Neuronal stem cell (in vitro differentiated cells): ENCODE results near the gene ZNF287.

Experiments
- DNase-seq: peaks from one replicate; pipeline ENCODE4 v3.0.0-alpha.2; 2013; ENCODE audit warnings: low spot score
- H2AFZ ChIP-seq: one replicate; pipeline ENCODE4 v1.6.1; 2013; ENCODE audit warnings: mild to moderate bottlenecking, low read length, inconsistent platforms
- H2AK5ac ChIP-seq: 2 replicates; pipeline ENCODE4 v1.6.1; 2013; ENCODE audit warnings: low read depth, mild to moderate bottlenecking, inconsistent platforms, low read length, moderate library complexity, mixed read lengths
- H2BK120ac ChIP-seq: 2 replicates; pipeline ENCODE4 v1.6.1; 2013; ENCODE audit warnings: low read depth, mild to moderate bottlenecking, inconsistent platforms, low read length, moderate library complexity, mixed read lengths
- H2BK12ac ChIP-seq: one replicate; pipeline ENCODE4 v1.6.1; 2013; ENCODE audit warnings: low read length, inconsistent platforms
- H2BK15ac ChIP-seq: 2 replicates; pipeline ENCODE4 v1.6.1; 2013; ENCODE audit warnings: mild to moderate bottlenecking, low read length, inconsistent platforms, mixed read lengths
- H2BK5ac ChIP-seq: one replicate; pipeline ENCODE4 v1.6.1; 2013; ENCODE audit warnings: inconsistent platforms, mild to moderate bottlenecking, low read length, moderate library complexity
- H3K14ac ChIP-seq: one replicate; pipeline ENCODE4 v1.6.1; 2013; ENCODE audit warnings: low read length, inconsistent platforms
- H3K18ac ChIP-seq: 2 replicates; pipeline ENCODE4 v1.6.1; 2013; ENCODE audit warnings: low read length, inconsistent platforms
- H3K23ac ChIP-seq: 2 replicates; pipeline ENCODE4 v1.6.1; 2013; ENCODE audit warnings: low read depth, mild to moderate bottlenecking, mixed read lengths, low read length, inconsistent platforms; ENCODE audit not compliant: poor library complexity
- H3K27ac ChIP-seq: replicated peaks from 3 replicates; pipeline ENCODE4 v1.5.1; 2013; ENCODE audit warnings: low read length, inconsistent platforms
- H3K27me3 ChIP-seq, 3 experiments: 2 replicates each; pipeline ENCODE4 v1.6.1; 2013; ENCODE audit warnings: low read length in 3 of 3, mild to moderate bottlenecking in 2 of 3, inconsistent platforms in 1 of 3, low read depth in 1 of 3, mixed read lengths in 1 of 3, moderate library complexity in 1 of 3; ENCODE audit not compliant: control insufficient read depth in 3 of 3, insufficient read depth in 3 of 3
- H3K36me3 ChIP-seq, 2 donors: replicated peaks in 1 of 2; 2 replicates each; pipeline ENCODE4 v1.6.1; 2013; ENCODE audit warnings: low read length in 2 of 2; ENCODE audit not compliant: control insufficient read depth in 2 of 2, insufficient read depth in 2 of 2
- H3K4ac ChIP-seq: 2 replicates; pipeline ENCODE4 v1.6.1; 2013; ENCODE audit warnings: inconsistent platforms, mild to moderate bottlenecking, low read length, moderate library complexity
- H3K4me1 ChIP-seq, 2 donors: 1 replicate in 1 of 2; 2 replicates in 1 of 2; pipeline ENCODE4 v1.6.1; 2013; ENCODE audit warnings: low read length in 2 of 2, low read depth in 1 of 2; ENCODE audit not compliant: control insufficient read depth in 2 of 2, insufficient read depth in 1 of 2
- H3K4me2 ChIP-seq: one replicate; pipeline ENCODE4 v1.6.1; 2013; ENCODE audit warnings: mild to moderate bottlenecking, low read length, inconsistent platforms; ENCODE audit not compliant: insufficient read depth, poor library complexity, severe bottlenecking
- H3K4me3 ChIP-seq, 2 donors: 2 replicates each; pipeline ENCODE4 v1.5.1; 2013; ENCODE audit warnings: low read length in 2 of 2, mild to moderate bottlenecking in 2 of 2, inconsistent platforms in 1 of 2, moderate library complexity in 1 of 2
- H3K79me1 ChIP-seq: one replicate; pipeline ENCODE4 v1.6.1; 2013; ENCODE audit warnings: low read depth, mild to moderate bottlenecking, inconsistent platforms, low read length, moderate library complexity
- H3K9ac ChIP-seq: one replicate; pipeline ENCODE4 v1.6.1; 2013; ENCODE audit warnings: mild to moderate bottlenecking, low read depth, low read length, inconsistent platforms; ENCODE audit not compliant: poor library complexity
- H3K9me3 ChIP-seq, 2 donors: replicated peaks in 1 of 2; 2 replicates each; pipeline versions ENCODE3 to v1.6.1; 2013; ENCODE audit warnings: low read length in 2 of 2, mild to moderate bottlenecking in 2 of 2, inconsistent platforms in 1 of 2, low read depth in 1 of 2, mixed read lengths in 1 of 2, moderate library complexity in 1 of 2; ENCODE audit not compliant: control insufficient read depth in 2 of 2, insufficient read depth in 1 of 2
- H4K8ac ChIP-seq: one replicate; pipeline ENCODE4 v1.6.1; 2013; ENCODE audit warnings: low read depth, mild to moderate bottlenecking, inconsistent platforms, low read length, moderate library complexity
- H4K91ac ChIP-seq: one replicate; pipeline ENCODE4 v1.6.1; 2013; ENCODE audit warnings: low read length, low read depth, mild to moderate bottlenecking, inconsistent platforms; ENCODE audit not compliant: poor library complexity
- WGBS, 2 donors: extraction: QIAGEN DNeasy Blood & Tissue Kit; methylation state at CpG; one replicate each; pipeline ENCODE4 v1.1.7; 2013; ENCODE audit warnings: missing lambda C conversion rate in 2 of 2, mixed read lengths in 1 of 2; ENCODE audit not compliant: insufficient read length in 2 of 2, insufficient replicate concordance in 1 of 2; ENCODE audit errors: extremely low coverage in 2 of 2; 5-methylcytosine and 5-hydroxymethylcytosine counted together

Gene ZNF287

DNA sequence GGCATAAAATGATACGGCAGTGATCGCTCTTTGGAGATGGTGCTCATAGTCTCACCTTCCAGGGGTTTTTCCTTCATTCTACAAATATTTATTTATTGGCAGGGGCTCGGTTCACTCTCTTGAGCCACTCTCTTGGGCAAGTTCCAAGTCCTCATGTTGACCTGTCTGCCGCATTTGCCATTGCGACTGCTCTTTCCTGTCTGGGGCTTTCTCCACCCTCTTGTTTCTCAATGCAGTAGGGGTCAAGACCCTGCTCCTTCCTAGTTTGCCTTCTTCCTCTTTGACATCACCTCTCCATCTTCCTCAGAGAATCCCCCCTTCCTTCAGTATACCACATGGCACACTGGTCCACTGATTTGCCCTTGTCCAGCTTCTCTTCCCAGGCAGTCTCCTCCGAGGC, 55.1 kb downstream of the ZNF287 start:
- H4K8ac ChIP-seq: no peak overlapping the region
- H3K79me1 ChIP-seq: no peaks in the 10 kb centered on the region
- H3K9ac ChIP-seq: no peak overlapping the region
- no CpG with 5 or more reads among the region's 6 CpGs for WGBS, 2 donors
- no peak overlapping the region for H2AK5ac ChIP-seq
- peaks cover 11 to 19% of the 10 kb centered on the region in 2 donors for H3K4me1 ChIP-seq
- H3K4me2 ChIP-seq: no peak overlapping the region
- H3K9me3 ChIP-seq: no peaks in the 10 kb centered on the region
- no peak for DNase-seq
- no peaks in the 10 kb centered on the region for H3K27me3 ChIP-seq
- H2AFZ ChIP-seq: no peak overlapping the region
- no peak overlapping the region for H2BK15ac ChIP-seq
- H2BK120ac ChIP-seq: no peak overlapping the region
- no peak overlapping the region for H4K91ac ChIP-seq
- H3K36me3 ChIP-seq: no peaks in the 10 kb centered on the region
- H2BK5ac ChIP-seq: no peak overlapping the region
- no peak overlapping the region for H3K18ac ChIP-seq
- no peak overlapping the region for H3K4me3 ChIP-seq
- H2BK12ac ChIP-seq: no peak overlapping the region
- no peak overlapping the region for H3K27ac ChIP-seq
- H3K14ac ChIP-seq: no peak overlapping the region
- H3K4ac ChIP-seq: no peak overlapping the region
- no peak overlapping the region for H3K23ac ChIP-seq

GRCh38 chr17:16512011-16512410, 57.0 kb downstream of the ZNF287 start:
- no peak overlapping the region for H3K4me3 ChIP-seq
- no peak overlapping the region for H2BK12ac ChIP-seq
- no peaks in the 10 kb centered on the region for H3K36me3 ChIP-seq
- H3K79me1 ChIP-seq: no peaks in the 10 kb centered on the region
- H3K4ac ChIP-seq: no peak overlapping the region
- no peak overlapping the region for H2BK120ac ChIP-seq
- H3K14ac ChIP-seq: no peak overlapping the region
- H3K18ac ChIP-seq: no peak overlapping the region
- no peak overlapping the region for H4K91ac ChIP-seq
- no peaks in the 10 kb centered on the region for H3K27me3 ChIP-seq
- H3K23ac ChIP-seq: no peak overlapping the region
- peak overlapping the region; percentile 19 for H3K27ac ChIP-seq
- no peak overlapping the region for H3K9ac ChIP-seq
- no peak overlapping the region for H3K4me2 ChIP-seq
- H3K4me1 ChIP-seq: peaks cover 10 to 17% of the 10 kb centered on the region in 2 donors
- no peak overlapping the region for H2BK15ac ChIP-seq
- WGBS, 2 donors: no CpG with 5 or more reads among the region's 4 CpGs
- H2AFZ ChIP-seq: peak overlapping the region; percentile 86
- H2AK5ac ChIP-seq: no peak overlapping the region
- no peak overlapping the region for H4K8ac ChIP-seq
- DNase-seq: no peak
- no peaks in the 10 kb centered on the region for H3K9me3 ChIP-seq
- no peak overlapping the region for H2BK5ac ChIP-seq

DNA sequence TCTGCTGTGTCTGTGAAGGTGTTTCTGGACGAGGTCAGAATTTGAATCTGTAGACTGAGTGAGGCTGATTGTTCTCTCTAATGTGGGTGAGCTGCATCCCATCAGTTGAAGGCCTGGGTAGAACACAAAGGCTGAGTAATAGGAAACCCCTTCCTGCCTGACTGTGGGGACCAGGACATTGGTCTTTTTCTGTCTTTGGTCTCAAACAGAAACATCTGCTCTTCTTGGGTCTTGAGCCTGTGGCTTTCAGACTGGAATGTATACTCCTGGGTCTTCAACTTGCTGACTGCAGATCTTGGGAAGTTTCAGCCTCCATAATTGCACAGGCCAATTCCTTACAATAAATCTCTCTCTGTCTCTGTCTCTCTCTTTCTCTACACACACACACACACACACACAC, 57.4 kb downstream of the ZNF287 start:
- no peaks in the 10 kb centered on the region for H3K36me3 ChIP-seq
- no peak for DNase-seq
- no peak overlapping the region for H2AK5ac ChIP-seq
- no CpG with 5 or more reads among the region's 1 CpG for WGBS, 2 donors
- no peaks in the 10 kb centered on the region for H3K27me3 ChIP-seq
- no peak overlapping the region for H4K91ac ChIP-seq
- H3K9me3 ChIP-seq: no peaks in the 10 kb centered on the region
- no peak overlapping the region for H2BK15ac ChIP-seq
- no peak overlapping the region for H3K27ac ChIP-seq
- no peak overlapping the region for H4K8ac ChIP-seq
- H3K18ac ChIP-seq: no peak overlapping the region
- H2AFZ ChIP-seq: peak overlapping the region; percentile 86
- no peaks in the 10 kb centered on the region for H3K79me1 ChIP-seq
- H3K4ac ChIP-seq: no peak overlapping the region
- no peak overlapping the region for H2BK5ac ChIP-seq
- no peak overlapping the region for H3K14ac ChIP-seq
- H3K4me3 ChIP-seq: no peak overlapping the region
- no peak overlapping the region for H2BK12ac ChIP-seq
- H3K4me1 ChIP-seq: peaks cover 8 to 17% of the 10 kb centered on the region in 2 donors
- H2BK120ac ChIP-seq: no peak overlapping the region
- H3K23ac ChIP-seq: no peak overlapping the region
- no peak overlapping the region for H3K9ac ChIP-seq
- no peak overlapping the region for H3K4me2 ChIP-seq

- Histone ChIP-seq H3K27me3 (no peaks in the 10 kb centered on the region), H2AK5ac (no peak overlapping the region), H2BK12ac (no peak overlapping the region), H3K36me3 (no peaks in the 10 kb centered on the region), H4K91ac (no peak overlapping the region), H3K4me1 (peaks cover 7 to 10% of the 10 kb centered on the region in 2 donors), H3K18ac (no peak overlapping the region), H2BK5ac (no peak overlapping the region), H2AFZ (no peak overlapping the region), H3K14ac (no peak overlapping the region), H4K8ac (no peak overlapping the region), H3K79me1 (no peaks in the 10 kb centered on the region), H3K4me3 (no peak overlapping the region), H2BK15ac (no peak overlapping the region), H3K23ac (no peak overlapping the region), H3K27ac (no peak overlapping the region), H3K9me3 (no peaks in the 10 kb centered on the region), H3K4me2 (no peak overlapping the region), H3K4ac (no peak overlapping the region), H2BK120ac (no peak overlapping the region), H3K9ac (no peak overlapping the region)
- WGBS, 2 donors: no CpG with 5 or more reads among the region's 8 CpGs
- no peak for DNase-seq
Measured at GRCh38 chr17:16507918-16508533, 61.0 kb downstream of the ZNF287 start.
